ENCODE results near the gene SLC6A11. TPM values are rescaled to one million over a fixed set of nuclear protein-coding genes. Genes with fewer than 3 reads are reported as not detected.

The SLC6A11 gene
- total and polyA plus RNA-seq, 3 donors from 2014 or later, result 2.0 to 6.9 (median 3.9) TPM

- H3K27me3 ChIP-seq, result no peaks in the 10 kb centered on the region
- DNase-seq, result no peak
- no peaks in the 10 kb centered on the region for H3K36me3 ChIP-seq (ENCODE audit: low read depth, missing control alignments)
- TF ChIP-seq, protein P1, sequence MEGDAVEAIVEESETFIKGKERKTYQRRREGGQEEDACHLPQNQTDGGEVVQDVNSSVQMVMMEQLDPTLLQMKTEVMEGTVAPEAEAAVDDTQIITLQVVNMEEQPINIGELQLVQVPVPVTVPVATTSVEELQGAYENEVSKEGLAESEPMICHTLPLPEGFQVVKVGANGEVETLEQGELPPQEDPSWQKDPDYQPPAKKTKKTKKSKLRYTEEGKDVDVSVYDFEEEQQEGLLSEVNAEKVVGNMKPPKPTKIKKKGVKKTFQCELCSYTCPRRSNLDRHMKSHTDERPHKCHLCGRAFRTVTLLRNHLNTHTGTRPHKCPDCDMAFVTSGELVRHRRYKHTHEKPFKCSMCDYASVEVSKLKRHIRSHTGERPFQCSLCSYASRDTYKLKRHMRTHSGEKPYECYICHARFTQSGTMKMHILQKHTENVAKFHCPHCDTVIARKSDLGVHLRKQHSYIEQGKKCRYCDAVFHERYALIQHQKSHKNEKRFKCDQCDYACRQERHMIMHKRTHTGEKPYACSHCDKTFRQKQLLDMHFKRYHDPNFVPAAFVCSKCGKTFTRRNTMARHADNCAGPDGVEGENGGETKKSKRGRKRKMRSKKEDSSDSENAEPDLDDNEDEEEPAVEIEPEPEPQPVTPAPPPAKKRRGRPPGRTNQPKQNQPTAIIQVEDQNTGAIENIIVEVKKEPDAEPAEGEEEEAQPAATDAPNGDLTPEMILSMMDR (IDR thresholded peaks at IDR 0.05), result no peak
- no peak for TF ChIP-seq POLR2A (IDR thresholded peaks at IDR 0.05)
- H3K27ac ChIP-seq, result no peak overlapping the region
- 86 to 88% methylated on average over 4 of the region's 4 CpGs for WGBS, 2 donors
- H3K9me3 ChIP-seq, result no peaks in the 10 kb centered on the region
- no peaks in the 10 kb centered on the region for H3K4me1 ChIP-seq
- intact Hi-C loops (cut with DNase I; ENCODE audit: low total_unique reads), result no loop called here
- H3K4me3 ChIP-seq, result no peak overlapping the region
These were observed 23.8 kb upstream of the SLC6A11 start for GRCh38 chr3:10792208-10792607.

DNA sequence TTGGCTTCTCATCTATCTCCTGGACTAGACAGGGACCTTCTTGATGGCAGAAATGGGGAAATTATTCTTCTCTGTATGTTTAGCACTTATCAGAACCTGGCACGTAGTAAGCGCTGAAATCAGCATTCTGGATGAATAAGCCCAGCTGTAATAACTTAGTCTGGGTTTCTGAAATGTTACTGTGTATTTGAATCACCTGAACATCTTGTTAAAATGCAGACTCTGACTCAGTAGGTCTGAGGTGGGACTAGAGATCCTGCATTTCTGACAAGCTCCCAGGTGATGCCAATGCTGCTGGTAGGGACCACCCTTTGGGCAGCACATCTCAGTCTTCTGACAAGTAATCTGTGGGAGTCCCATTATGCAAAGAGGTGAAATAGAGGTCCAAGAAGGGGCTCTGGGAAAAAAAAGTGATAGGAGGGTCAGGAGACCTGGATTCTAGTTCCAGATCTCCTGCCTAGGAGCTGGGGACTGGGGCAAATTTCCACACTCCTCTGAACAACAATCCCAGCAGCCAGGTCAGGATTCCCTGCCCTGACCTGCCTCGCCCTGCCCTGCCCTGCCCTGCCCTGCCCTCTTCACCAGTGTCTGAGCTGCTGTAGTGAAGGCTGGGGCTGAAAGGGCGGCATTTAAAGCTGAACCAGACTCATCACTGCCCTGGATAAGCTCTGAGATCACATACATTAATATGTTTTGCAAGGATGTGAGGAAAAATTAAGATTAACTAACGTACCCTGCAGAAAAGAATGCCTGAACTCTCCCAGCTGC is 17.2 kb upstream of the SLC6A11 start:
- Histone ChIP-seq H3K36me3 (ENCODE audit: low read depth, missing control alignments) (no peaks in the 10 kb centered on the region), H3K27ac (no peak overlapping the region), H3K27me3 (no peaks in the 10 kb centered on the region), H3K4me1 (no peaks in the 10 kb centered on the region), H3K9me3 (no peaks in the 10 kb centered on the region), H3K4me3 (no peak overlapping the region)
- TF ChIP-seq, protein P1 (IDR thresholded peaks at IDR 0.05), result no peak
- no peak for TF ChIP-seq POLR2A (IDR thresholded peaks at IDR 0.05)
- intact Hi-C loops (cut with DNase I; ENCODE audit: low total_unique reads), result no loop called here
- 55 to 62% methylated on average over 5 of the region's 5 CpGs for WGBS, 2 donors
- DNase-seq, result no peak

DNA sequence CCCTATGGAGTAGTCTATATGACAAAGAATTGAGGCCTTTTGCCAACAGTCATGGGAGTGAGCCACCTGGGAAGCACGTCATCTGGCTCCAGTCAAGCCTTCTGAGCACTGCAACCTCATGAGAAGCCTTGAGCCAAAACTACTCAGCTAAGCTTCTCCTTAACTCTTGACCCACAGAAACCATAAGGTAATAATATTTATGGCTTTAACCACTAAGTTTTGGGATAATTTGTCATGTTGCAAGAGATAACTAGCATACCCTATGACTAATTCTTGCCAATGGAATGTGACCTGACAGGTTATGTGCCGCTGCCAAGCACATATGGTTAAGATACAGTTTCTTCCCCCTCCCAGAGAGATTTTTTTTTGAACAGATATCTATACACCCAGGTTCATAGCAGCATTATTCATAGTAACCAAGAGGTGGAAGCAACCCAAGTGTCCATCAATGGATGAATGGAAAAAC is 11.8 kb upstream of the SLC6A11 start:
- no peaks in the 10 kb centered on the region for H3K9me3 ChIP-seq
- intact Hi-C loops (cut with DNase I; ENCODE audit: low total_unique reads), result no loop called here
- no peaks in the 10 kb centered on the region for H3K27me3 ChIP-seq
- DNase-seq, result no peak
- H3K27ac ChIP-seq, result no peak overlapping the region
- no peaks in the 10 kb centered on the region for H3K4me1 ChIP-seq
- H3K36me3 ChIP-seq (ENCODE audit: low read depth, missing control alignments), result no peaks in the 10 kb centered on the region
- H3K4me3 ChIP-seq, result no peak overlapping the region
- 67 to 79% methylated on average over 2 of the region's 2 CpGs for WGBS, 2 donors
- TF ChIP-seq POLR2A (IDR thresholded peaks at IDR 0.05), result no peak
- TF ChIP-seq, protein P1 (IDR thresholded peaks at IDR 0.05), result no peak

GRCh38 chr3:10806006-10806405 is 10.0 kb upstream of the SLC6A11 start:
- no peaks in the 10 kb centered on the region for H3K36me3 ChIP-seq (ENCODE audit: low read depth, missing control alignments)
- H3K27me3 ChIP-seq, result no peaks in the 10 kb centered on the region
- H3K4me1 ChIP-seq, result no peaks in the 10 kb centered on the region
- 70 to 82% methylated on average over 4 of the region's 4 CpGs for WGBS, 2 donors
- DNase-seq, result no peak
- H3K27ac ChIP-seq, result no peak overlapping the region
- TF ChIP-seq POLR2A (IDR thresholded peaks at IDR 0.05), result no peak
- TF ChIP-seq, protein P1 (IDR thresholded peaks at IDR 0.05), result no peak
- H3K9me3 ChIP-seq, result no peaks in the 10 kb centered on the region
- no peak overlapping the region for H3K4me3 ChIP-seq
- intact Hi-C loops (cut with DNase I; ENCODE audit: low total_unique reads), result no loop called here
